ENCODE data around the gene TSPAN5.

- TF ChIP-seq CTCF (conservative IDR thresholded peaks at IDR 0.05) (no peak), EZH2 (IDR thresholded peaks at IDR 0.05; ENCODE audit: low read depth) (no peak)
Observed at GRCh38 chr4:98573791-98574190, 84.6 kb downstream of the TSPAN5 start.
